Fibroblast of villous mesenchyme (primary cell): ENCODE measurements around the gene AP1G2. TPM values are rescaled to one million over a fixed set of nuclear protein-coding genes. Genes with fewer than 3 reads are reported as not detected.

Experiments
- DNase-seq: peaks from one replicate; pipeline ENCODE4 v3.0.0-alpha.2; 2010; ENCODE audit warnings: low read depth
- H3K4me3 ChIP-seq: 2 replicates; pipeline ENCODE4 v1.5.1; 2011; ENCODE audit warnings: low read depth, mild to moderate bottlenecking, low read length
- CTCF ChIP-seq: IDR thresholded peaks from 2 replicates; pipeline ENCODE4 v1.5.1; 2012; ENCODE audit warnings: low read depth, mild to moderate bottlenecking, low read length; ENCODE audit not compliant: insufficient read depth
- total RNA-seq: library from RNA; depleted of rRNA; stranded (reverse); fragments of >200 nt; gene quantifications from 2 replicates; pipeline ENCODE4 v1.2.3, GENCODE V29; 2012

Gene AP1G2
- total RNA-seq, 1 donor, result 18.1 TPM

DNA sequence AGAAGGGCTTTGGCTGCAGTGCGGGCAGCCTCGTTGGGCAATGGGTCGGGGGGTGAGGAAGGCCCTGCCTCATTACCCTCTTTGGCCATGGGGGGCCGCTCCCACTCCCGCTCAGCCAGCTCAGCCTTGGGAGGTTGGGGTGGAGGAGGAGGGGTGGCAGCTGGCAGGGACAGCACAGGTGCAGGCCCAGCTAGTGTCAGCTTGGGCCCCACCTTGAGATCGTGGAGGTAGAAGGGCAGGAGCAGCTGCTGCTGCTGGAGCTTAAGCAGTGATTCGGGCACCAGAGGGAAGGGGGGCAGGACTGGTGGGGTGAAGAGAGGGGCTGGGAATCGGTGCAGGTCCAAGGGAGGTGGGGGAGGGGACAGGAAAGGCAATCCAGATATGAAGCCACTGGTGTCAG, 42.0 kb downstream of the AP1G2 start:
- TF ChIP-seq CTCF, result no peak
- H3K4me3 ChIP-seq, result no peak overlapping the region
- DNase-seq, result no peak

DNA sequence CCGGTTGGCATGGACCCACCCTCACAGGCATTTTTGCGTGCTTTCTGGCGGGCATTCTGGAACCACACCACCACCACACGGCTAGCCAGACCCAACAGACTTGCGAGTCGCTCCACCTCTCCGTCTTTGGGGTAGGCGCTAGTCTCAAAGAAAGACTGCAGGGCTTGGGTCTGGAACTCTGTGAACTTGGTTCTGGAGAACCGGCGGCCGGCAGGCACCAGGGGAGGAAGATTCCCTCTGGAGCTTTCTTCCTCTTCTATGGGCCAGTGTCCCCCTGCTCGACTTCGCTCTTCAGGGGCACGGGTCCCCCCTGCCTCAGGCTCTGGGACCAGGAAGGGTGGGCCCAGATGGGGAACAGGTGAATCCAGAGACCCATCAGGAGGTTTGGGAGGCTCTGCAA, 42.6 kb downstream of the AP1G2 start:
- DNase-seq, result no peak
- no peak overlapping the region for H3K4me3 ChIP-seq
- TF ChIP-seq CTCF, result no peak

- no peak overlapping the region for H3K4me3 ChIP-seq
- TF ChIP-seq CTCF, result no peak
- no peak for DNase-seq
Measured at GRCh38 chr14:23523229-23524016, 44.2 kb downstream of the AP1G2 start.

GRCh38 chr14:23522643-23523198, 44.9 kb downstream of the AP1G2 start:
- no peak for DNase-seq
- TF ChIP-seq CTCF, result no peak

DNA sequence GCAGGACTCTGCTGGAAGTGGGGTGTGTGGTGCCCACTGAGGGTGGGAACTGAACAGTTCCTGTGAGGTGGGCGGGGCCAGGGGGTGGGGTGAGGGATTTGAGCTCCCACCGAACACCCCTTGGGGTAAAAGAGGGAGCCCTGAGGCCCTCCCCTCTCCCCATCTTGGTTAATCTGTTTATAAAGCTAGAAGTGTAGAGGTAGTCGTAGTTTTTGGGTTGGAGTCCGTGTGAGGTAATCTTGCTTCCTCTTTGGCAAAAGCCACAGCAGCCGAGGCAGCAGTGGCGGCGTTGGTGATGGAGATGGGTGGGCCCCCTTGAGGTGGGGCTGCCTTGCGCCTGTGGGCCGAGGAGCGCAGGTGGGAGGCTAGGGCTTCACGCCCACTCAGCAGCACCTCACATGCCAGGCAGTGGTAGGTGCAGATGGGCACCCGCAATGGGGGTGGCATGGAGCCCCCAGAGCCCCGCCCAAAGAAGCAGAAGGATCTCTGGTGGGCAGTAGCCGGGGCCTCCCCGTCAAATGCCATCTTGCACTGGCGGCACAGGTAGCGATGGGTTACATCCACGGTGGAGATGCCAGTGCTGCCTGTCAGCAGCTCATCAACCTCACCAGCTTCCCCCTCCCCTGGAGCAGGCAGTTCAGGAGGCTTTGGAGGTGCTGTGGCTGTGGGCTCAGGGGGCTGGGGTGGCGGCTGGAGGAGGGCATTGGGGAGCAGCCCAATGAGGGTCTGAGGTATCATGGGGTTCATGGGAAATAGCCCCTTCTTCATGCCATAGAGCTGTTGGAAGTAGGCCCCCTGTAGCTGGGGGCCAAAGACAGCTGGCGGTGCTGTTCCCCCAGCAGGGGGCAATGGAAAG, 45.6 kb downstream of the AP1G2 start:
- DNase-seq, result no peak

More at GRCh38 chr14:23522643-23523198, 44.9 kb downstream of the AP1G2 start:
- H3K4me3 ChIP-seq, result no peak overlapping the region

More for the DNA sequence above, 45.6 kb downstream of the AP1G2 start:
- H3K4me3 ChIP-seq, result no peak overlapping the region
- TF ChIP-seq CTCF, result no peak
